HG03159 (cell line): ENCODE data around the gene BCL2.
A peak's percentile ranks its signal among the peaks of the same experiment; 100 is the strongest.

Experiments
- ATAC-seq: cut with Tn5 transposase; IDR thresholded peaks from one replicate; pipeline ENCODE4 v1.9.1; 2021; ENCODE audit warnings: mild to moderate bottlenecking, moderate library complexity; ENCODE audit not compliant: unreplicated experiment

The BCL2 gene

DNA sequence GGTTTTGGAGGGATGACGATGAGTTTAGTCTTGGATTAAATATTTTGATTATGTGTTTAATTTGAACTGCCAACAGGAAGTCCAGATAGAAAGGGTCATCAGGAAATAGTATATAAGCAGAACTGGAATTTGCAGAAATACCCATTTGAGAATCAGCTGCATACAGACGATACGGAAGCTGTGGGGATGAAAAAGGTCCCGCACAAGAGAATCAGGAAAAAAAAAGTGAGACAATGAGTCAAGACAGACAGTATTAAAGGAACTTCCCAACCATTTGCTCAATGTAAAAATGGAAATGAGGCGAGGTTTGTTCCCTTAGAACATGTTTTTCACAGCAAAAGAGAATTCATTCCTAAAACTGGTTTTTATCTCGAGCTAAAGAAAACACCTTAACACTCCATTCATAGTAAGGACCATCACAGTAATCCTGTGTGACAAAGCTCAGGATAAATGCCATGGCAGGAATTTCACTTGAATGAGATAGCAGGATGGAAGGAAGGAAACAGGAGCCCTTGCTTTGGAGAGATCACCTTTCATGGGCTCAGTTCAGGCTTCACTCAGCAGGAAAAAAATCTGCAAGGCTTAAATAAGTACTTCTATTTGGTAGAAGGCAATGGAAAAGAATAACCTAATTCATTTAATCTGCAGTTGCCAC lies 29.3 kb downstream of the BCL2 start:
- ATAC-seq: no peak

DNA sequence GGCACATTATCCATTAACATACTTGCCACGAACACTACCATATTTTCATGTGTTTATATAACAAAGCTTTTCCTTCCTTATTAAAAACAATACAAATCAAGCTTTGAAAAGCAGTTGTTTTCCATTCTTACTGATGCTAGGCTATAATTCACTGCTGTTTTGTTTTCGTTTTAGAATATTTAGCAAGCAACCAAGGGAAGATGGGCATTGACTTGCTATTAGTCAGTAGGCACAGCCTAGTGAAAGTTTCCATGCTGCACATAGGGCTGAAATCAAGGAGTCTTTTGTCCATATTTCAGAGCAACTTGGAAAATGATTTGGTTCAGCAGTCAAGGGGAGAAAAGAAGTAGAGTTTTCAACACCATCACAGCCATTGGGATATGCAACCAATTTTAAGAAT lies 31.3 kb downstream of the BCL2 start:
- ATAC-seq: no peak

DNA sequence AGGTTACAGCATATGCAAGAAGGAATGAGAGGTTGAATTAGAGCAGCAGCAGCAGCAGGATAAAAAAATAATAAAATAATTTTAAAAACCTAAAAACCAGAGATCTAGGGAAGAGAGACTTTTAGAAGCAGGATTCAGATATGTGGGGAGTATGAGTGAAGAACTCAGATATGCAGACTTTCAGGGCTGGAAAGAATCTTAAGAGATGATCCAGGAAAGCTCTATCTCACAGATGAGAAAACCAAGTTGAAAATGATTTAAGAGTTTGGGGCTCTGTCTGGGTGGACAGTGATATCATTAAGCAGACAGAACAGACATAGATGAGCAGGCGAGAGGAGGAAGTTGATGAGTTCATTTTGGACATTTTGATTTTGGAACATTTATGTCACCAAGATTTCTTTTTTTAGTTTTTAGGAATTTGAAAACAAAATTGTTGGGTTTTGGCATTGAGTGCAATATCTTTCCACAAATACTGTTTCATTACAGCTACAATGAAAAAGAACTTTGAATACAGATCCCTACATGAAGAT lies 31.8 kb downstream of the BCL2 start:
- no peak for ATAC-seq

DNA sequence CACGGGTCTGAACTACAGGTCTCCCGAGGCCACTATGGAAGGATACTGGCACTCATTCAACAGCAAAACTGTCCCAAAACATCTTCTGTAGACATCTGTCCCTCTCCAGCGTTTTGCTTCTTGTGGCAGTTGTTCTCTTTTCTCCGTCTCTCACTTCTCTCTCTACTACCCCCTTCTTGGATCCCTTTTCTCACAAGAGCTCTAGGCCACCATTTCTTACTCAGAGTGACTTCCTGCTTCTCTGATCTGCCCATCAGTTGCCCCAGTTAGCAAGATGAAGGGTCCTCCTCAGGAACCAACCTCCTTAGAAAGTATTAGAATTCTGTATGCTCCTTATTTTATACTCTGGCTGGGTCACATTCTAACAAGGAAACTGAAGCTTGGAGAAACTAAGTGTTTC lies 32.6 kb downstream of the BCL2 start:
- ATAC-seq: no peak

DNA sequence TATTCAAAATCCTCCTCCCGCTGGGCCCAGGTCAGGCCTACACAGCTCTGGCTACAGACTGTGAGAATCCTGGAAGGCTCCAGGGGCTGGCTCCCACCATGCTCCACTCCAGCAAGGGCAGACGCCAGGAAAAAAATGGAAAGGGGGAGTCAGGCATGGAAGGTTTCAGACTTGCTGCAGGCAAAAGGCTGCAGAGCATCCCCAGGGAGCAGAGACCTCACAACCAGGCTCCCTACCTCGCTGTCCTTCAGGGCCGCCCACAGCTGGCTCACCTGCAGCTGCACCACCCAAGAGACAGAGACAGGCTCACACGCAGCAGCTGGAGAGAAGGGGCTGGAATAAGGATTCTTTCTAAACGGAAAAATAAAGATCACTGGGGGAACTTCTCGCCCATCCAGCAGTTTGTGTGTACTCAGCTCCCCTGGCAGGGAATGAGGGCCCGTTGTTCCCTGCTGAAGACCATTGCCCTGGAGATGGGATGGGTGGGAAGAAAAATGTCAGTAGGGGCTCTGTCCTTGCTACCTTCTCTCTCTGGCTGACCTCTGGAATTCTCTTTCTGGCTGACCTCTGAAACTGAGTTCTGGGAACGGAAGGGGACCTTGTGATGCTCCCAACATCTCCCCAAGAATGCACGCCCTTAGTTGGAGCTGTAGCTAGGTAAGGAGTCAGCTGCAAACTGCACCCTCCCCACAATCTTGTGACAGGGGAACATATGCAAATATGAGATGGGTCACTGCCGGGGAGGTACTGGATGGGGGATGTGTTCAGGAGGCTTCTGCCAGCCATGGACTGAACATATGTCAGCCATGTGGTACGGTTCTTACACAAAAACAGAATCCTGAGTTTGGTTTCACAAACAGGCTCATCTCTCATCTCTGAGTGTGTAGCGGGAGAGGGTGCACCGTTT lies 34.5 kb downstream of the BCL2 start:
- peak; percentile 94 for ATAC-seq

DNA sequence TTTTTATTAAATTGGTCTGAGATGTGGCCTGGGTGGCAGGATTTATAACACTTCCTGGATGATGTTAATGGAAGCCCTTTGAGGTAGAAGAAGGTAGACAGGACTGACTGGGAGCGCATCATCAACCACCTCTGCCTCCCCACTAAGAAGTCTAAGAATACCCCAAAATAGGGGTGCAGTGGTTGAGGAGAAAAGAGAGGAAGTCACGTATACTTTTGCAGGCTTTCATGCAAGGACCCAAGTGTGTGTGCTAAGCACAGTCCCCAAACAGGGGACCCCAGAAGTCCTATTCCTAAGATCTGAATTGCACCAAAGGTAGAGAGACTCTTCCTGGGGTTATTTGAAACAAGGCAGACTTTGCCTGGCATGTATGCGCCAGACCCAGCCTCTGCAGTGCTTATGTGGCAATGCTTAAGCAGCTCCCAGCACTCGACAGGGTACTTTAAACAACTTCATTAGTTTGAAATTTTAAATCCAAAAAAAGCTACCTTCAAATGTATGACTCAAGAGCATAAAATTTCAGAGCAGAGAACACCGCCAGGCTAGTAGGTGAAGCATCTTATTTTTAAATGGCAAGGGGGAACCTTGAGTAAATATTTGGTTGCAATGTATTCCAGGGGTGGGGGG lies 35.3 kb downstream of the BCL2 start:
- ATAC-seq: no peak

DNA sequence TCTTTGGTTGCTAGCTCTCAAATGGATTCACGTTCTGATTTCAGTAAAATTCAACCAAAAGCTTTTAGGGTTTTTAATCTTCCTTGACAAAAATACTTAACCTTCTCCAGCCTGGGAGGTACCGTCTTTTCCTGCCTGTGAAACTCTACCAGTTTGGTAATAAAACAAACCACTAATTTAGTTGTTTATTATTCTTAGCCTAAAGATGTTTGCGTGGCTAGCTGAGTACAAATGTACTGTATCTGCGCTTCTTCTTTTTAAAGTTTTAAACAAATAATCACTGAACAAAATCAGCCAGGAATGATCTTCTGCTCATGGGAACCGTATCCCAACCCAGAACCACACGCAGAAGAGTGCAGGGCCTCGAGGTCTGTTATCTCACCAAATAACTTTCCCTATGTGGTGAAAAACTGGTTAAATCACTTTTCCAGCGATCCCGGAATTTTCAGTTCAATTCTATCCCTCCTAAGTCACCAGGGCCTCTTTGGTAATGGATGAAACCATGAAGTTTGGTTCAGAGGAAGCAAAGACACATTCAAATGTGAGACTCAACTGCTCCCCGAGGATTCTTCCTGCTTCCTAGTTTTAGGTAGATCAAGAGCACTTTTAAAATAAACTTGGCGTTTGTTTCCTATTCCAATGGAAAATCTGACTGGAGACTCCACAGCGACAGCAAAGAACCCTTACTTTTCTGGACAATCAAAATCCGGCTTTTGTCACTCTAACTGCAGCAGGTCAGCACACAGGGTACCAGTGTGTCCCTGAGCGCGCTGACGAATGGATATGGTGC lies 36.1 kb downstream of the BCL2 start:
- ATAC-seq: no peak

DNA sequence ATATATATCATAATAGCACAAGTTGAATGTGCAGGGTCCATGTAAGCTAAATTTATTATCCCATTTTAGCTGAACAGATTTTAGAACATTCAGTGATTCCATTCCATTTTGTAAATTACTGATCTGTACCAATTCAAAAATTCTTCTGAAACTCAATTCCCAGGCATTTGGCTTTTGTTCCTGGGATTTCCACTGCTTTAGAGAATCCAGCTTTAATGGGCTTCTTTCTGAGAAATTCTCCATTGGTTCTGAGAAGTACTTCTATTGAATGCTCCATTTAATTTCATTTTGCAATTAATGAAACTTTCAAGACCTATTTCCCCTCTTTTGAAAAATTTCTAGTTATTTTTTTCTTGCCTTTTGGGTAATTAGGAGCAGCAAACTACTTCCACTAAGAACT lies 36.8 kb downstream of the BCL2 start:
- ATAC-seq: no peak

DNA sequence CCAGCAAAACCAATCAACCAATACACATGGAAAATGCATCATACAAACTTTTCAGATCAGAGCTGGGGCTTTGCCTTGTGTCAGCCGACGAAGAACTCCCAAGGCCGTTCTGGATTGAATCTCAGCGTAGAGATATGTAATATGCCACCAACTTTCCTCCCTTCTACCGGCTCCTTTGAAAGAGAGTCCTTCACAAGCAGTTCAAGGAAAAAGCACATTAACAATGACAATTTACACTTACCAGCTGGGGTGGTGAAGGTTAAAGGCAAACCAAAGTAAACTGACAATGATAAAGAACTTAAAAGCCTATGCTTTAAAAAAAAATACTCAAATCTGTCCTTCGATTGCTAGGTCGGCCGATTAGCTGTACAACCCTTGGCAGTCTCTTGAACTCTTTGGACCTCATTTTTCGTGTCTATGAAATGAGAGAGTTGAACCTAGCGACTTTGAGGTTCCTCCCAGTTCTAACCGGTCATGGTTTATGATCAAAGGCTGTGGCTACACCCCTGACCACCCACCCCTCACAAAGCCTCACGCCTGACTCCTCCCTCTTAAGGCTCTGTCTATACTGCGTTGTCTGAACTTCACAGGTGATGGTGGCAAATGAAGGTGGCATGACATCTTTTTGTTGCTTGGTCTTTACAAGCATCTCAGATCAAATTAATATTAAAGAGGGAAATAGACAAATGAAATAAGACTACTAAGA lies 46.2 kb downstream of the BCL2 start:
- ATAC-seq: no peak

DNA sequence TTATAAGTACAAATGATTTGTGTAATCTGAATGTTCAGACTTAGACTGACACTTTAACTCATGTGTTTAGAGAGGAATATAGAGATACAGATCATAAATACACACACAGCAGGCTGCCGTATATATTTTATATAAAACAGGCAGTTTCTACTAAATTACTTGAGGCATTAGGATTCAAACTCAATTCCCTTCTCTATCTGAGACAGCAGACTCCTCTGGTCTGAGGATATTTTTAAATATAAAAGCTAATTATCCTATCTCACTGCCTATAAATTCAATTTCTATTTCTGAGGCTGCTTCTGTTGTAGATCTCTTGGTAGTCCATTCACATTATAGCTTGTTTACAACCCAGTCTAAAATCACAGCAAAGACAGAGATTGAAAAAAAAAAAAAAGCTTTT lies 46.9 kb downstream of the BCL2 start:
- no peak for ATAC-seq

DNA sequence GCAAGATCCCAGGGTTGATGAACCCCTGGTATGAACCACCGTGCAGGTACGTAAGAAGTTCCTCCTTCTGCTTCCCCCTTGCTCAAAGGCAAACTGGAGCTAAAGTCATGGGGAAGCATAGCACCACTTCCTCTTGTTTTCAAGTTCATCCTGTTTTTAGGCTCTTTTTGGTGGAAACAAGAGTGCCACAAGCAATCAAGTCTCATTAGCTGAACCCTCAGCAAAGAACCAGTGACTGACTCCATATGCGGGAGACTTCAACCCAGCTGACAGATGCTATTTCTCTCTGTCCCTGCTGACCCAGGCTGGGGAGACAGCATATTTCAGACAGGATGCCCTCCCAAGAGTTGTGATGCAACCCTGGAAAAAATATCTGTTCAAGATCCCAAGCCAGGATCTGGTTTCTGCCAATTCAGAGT lies 47.7 kb downstream of the BCL2 start:
- no peak for ATAC-seq

DNA sequence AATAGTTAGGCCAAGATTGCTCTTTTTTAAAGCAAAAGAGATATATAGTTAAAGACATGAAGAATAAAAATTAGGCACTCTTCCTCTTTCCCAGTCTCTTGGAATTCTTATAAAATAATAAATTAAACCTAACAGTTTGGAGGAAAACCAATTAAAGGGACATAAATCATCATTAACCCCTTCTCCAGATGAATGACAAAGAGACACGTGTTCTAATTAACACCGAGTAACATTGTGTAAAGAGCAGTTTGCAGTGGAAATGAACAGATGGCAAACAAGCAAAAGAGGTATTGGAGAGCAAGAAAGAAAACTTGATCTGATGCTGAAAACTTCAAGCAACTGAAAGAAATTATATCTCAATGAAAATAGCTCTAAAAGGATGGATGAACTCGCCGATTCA lies 48.4 kb downstream of the BCL2 start:
- ATAC-seq: no peak

DNA sequence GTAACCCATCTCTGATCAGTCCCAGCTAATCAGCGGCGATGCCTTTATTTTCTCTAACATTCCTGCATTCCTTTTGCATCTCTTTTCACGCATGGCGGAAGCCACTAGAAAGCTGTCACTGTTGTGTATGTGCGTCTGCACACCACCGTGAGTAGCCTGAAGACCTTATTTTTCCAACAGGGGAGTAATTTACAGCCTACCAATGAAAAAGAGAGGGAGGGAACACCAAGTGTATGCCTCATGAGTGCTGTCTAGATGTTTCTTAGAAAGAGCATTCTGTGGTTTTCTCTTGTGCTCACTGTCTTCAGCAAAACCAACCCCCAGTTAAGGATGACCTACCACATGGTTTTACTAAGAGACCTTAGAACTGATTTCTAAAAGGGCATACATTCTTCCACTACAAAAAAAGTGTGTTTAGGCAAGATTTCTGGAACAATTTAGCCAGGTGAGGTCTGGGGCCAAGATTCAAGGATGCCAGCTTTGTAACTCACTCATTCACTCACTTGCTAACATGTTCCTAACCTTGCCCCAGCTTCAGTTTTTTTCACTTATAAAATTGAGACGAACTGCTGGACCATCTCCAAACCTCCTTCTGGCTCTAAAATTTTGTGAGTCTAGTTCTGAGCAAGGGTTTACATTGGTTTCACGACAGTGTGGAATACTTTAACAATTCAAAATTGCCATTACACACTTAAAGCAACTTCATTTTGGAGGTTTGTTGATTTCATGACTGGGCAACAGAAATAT lies 51.4 kb downstream of the BCL2 start:
- peak; percentile 51 for ATAC-seq

DNA sequence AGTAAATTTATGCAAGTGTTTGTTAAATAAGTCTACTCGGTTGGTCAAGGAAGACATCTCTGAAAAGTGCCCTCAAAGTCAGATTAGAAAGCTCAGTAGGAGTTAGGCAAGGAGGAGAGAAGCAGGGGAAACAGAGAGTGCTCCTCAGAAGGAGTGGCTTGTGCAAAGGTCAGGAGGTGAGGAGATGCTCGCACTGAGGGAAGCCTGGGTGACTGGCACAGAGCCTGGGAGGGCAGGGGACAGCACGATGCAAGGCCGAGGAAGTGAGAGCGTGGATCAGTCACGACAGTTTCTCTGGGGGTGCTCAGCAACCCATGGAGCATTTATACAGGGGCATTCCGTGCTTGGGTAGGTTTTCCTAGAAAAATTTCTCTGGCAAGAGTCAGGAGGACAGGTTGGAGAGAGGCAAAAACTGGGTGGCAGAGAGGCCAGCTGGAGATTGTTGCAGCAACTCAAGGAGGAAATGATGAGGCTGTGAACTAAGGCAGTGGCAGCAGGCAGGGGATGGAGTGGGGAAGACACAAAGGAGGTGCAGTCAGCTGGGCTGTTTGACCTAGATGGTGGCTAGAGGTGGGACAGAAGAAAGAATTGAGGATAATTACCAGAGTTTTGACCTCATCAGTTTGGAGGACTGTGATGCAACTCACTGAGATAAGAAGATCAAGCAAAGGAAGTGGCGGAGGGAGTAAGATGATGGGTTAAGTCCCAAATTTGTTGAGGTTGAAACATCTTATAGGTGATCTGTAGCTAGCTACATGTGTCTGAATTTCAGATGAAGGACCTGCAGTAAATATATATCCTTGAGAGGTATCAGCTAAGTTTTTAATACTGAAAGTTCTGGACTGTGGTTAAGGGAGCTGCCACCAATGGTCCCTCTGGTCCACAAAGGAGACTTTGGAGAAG lies 52.4 kb downstream of the BCL2 start:
- no peak for ATAC-seq

DNA sequence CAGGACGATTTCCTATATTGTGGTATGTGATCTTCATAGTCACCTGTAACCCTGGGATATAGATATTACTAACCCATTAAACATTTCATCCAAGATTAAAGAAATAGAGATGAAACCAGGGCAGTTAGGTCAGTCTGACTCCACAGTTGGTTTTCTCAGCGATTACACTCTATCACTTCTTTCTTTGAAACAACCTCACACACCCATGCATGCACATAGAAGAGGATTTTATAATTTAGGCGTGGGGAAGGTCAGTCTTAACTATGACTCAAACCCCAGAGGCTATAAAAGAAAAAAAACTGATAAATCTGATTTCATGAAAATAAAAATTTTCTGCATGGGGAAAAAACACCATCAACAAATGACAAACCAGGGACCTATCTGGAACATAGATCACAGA lies 54.2 kb downstream of the BCL2 start:
- no peak for ATAC-seq

DNA sequence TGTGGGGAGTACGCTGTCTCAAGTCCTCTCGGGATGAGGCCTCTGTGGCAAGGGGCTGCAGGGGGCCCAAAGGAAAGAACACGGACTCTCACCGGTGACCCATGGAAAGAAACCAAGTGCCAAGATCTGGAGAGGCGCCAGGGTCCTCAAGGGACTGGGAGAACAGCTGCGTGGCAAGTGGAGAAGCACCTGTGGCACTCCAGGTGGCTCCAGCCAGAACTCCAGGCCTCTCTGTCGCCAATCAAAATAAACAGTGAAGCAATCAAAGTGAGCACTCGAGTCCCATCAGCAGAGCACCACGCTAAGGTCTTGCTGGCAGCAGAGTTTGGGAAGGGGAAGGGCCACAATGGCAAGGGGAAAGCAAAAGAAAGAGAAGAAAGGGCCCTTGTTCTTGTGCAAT lies 54.7 kb downstream of the BCL2 start:
- ATAC-seq: no peak

DNA sequence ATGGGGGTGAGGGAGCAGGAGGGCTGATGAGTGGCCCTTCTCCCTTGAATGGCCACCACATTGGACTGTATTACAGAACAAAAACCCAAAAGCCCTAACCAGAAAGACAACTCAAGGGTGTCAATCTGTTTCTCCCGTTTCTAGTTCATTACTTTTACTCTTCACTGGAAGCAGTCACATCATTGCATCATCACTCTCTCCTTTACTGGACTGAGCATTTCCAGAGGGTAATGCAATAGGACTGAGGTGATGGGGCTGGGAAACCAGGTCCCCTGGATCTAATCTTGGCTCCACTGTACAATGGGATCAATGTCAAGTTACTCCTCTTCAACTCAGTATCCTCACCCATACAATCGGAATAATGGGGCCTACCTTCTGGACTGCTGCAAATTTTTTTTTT lies 56.1 kb downstream of the BCL2 start:
- no peak for ATAC-seq
